Left ventricle myocardium inferior (tissue), 1 donor: ENCODE results near the gene SENP5. TPM values are rescaled to one million over a fixed set of nuclear protein-coding genes. Genes with fewer than 3 reads are reported as not detected.

Experiments
- DNase-seq: peaks from one replicate; pipeline ENCODE4 v3.0.0-alpha.2; 2020
- H3K27ac ChIP-seq: fragments of 200-600 bp; replicated peaks from 2 replicates; pipeline ENCODE4 v1.8.0; 2021
- H3K27me3 ChIP-seq: fragments of 200-600 bp; 2 replicates; pipeline ENCODE4 v1.8.0; 2021; ENCODE audit warnings: low read depth
- H3K36me3 ChIP-seq: fragments of 200-600 bp; 2 replicates; pipeline ENCODE4 v1.8.0; 2021
- H3K4me1 ChIP-seq: fragments of 200-600 bp; 2 replicates; pipeline ENCODE4 v1.8.0; 2021
- H3K4me3 ChIP-seq: fragments of 200-600 bp; 2 replicates; pipeline ENCODE4 v1.8.0; 2021; ENCODE audit warnings: mild to moderate bottlenecking, moderate library complexity
- H3K9me3 ChIP-seq: fragments of 200-600 bp; replicated peaks from 2 replicates; pipeline ENCODE4 v1.8.0; 2021
- intact Hi-C: fragments of 100-400 bp; cut with micrococcal nuclease; formaldehyde crosslinking; loops from one replicate; pipeline ENCODE4 v1.11.0; 2022
- total RNA-seq: library from RNA; stranded (reverse); fragmentation: NEBNext Ultra II Directional; extraction: Animal tissue kit (Norgen Biotek cat#: 25700); gene quantifications from one replicate; pipeline ENCODE4 v1.2.1, GENCODE V29; 2021
- TF ChIP-seq, protein P1 (sequence below): fragments of 200-600 bp; IDR thresholded peaks from 2 replicates; pipeline ENCODE4 v1.8.0; 2021; ENCODE audit warnings: antibody characterized with exemption, mild to moderate bottlenecking, borderline replicate concordance
- donor health status: DM: no; HTN: yes; CAD: no; lungs with severe emphysema.

Gene SENP5
- total RNA-seq, 1 donor from 2014 or later: 16.7 TPM

DNA sequence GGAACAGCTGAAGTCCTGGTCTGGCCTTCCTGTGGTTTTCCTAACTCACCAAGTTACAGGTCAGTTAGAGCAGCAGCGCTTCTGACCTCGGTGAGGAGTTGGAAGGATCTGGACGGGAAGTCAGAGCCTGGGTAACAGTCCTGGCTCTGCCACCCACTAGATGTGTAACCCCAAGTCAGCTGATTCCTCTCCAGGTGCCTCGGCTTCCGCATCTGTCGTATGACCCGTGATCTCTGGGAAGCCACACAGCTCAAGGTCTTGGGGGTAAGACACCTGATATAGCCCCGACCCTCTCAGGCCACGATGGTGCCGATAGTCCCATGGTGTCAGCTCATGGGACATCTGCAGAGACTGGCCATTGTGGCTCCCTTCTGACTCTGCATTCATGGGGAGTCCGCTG, 109.2 kb downstream of the SENP5 start:
- Histone ChIP-seq H3K36me3 (no peaks in the 10 kb centered on the region), H3K9me3 (no peaks in the 10 kb centered on the region), H3K4me3 (no peak overlapping the region), H3K27me3 (no peaks in the 10 kb centered on the region), H3K27ac (no peak overlapping the region), H3K4me1 (no peaks in the 10 kb centered on the region)
- TF ChIP-seq, protein P1, sequence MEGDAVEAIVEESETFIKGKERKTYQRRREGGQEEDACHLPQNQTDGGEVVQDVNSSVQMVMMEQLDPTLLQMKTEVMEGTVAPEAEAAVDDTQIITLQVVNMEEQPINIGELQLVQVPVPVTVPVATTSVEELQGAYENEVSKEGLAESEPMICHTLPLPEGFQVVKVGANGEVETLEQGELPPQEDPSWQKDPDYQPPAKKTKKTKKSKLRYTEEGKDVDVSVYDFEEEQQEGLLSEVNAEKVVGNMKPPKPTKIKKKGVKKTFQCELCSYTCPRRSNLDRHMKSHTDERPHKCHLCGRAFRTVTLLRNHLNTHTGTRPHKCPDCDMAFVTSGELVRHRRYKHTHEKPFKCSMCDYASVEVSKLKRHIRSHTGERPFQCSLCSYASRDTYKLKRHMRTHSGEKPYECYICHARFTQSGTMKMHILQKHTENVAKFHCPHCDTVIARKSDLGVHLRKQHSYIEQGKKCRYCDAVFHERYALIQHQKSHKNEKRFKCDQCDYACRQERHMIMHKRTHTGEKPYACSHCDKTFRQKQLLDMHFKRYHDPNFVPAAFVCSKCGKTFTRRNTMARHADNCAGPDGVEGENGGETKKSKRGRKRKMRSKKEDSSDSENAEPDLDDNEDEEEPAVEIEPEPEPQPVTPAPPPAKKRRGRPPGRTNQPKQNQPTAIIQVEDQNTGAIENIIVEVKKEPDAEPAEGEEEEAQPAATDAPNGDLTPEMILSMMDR: no peak
- intact Hi-C loops: no loop called here
- no peak for DNase-seq

DNA sequence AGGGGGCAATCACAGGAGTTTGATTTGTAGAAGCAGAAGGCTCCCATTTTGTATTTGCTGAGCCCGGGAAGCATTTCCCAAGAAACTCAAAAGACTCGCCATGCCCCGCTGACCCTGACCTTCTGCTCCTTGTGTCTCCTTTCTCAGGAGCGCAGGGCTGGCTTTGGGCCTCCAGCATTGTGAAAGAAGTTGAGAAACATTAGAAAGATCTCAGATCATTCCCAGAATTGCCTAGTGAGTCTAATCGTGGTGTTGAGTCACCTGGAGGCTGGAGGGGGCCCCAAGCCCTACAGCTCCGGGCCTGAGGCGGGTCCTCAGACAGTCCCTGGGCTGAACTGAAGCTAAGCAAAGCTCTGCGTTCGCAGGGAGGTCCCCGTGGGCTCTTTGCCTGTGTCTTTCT, 111.8 kb downstream of the SENP5 start:
- Histone ChIP-seq H3K9me3 (peaks cover 13% of the 10 kb centered on the region), H3K27me3 (no peaks in the 10 kb centered on the region), H3K27ac (no peak overlapping the region), H3K36me3 (no peaks in the 10 kb centered on the region), H3K4me3 (no peak overlapping the region), H3K4me1 (no peaks in the 10 kb centered on the region)
- intact Hi-C loops: no loop called here
- TF ChIP-seq, protein P1: no peak
- no peak for DNase-seq

DNA sequence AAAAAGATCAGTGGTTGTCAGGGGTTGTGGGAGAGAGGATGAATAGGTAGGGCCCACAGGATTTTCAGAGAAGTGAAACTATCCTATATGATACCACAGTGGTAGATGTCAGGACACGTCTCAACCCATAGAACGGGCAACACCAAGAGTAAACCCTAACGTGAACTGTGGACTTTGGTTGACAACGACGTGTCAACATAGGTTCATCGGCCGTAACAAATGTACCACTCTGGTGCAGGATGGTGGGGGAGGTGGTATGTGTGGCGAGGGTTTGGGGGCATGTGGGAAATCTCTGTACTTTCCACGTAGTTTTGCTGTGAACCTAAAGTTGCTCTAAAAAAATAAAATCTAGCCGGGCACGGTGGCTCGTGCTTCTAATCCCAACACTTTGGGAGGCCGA, 113.9 kb downstream of the SENP5 start:
- intact Hi-C loops: no loop called here
- TF ChIP-seq, protein P1: no peak
- no peak overlapping the region for H3K4me3 ChIP-seq
- H3K4me1 ChIP-seq: no peaks in the 10 kb centered on the region
- H3K36me3 ChIP-seq: no peaks in the 10 kb centered on the region
- H3K27ac ChIP-seq: no peak overlapping the region
- DNase-seq: no peak
- H3K9me3 ChIP-seq: peaks cover 13% of the 10 kb centered on the region
- H3K27me3 ChIP-seq: no peaks in the 10 kb centered on the region

DNA sequence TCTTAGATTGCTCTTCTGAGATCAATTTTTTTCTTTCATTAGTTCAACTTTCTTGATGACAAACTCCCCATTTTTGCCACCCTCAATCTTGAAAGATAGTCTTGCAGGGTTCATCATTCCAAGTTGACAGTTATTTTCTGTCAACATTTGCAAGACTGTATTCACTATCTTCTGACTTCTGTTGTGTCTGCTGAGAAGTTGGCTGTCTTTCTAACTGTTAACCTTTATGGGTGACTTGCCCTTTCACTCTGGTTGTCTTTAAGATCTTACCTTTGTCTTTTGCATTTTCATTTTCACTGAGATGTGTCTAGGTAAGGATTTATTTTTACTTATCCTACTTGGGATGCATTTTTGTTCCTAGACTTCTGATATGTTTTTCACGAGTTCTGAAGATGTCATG, 115.5 kb downstream of the SENP5 start:
- Histone ChIP-seq H3K4me3 (no peak overlapping the region), H3K27ac (no peak overlapping the region), H3K36me3 (no peaks in the 10 kb centered on the region), H3K9me3 (peaks cover 13% of the 10 kb centered on the region), H3K4me1 (no peaks in the 10 kb centered on the region), H3K27me3 (no peaks in the 10 kb centered on the region)
- no peak for DNase-seq
- TF ChIP-seq, protein P1: no peak
- intact Hi-C loops: no loop called here

Other genes starting within 250 kb of the SENP5 start
- gene NRROS, start 228.2 kb upstream of the SENP5 start, total RNA-seq: 2.4 TPM
- 1.5 TPM for gene CEP19, start 155.7 kb upstream of the SENP5 start, total RNA-seq
- 15.6 TPM for gene PIGX, start 155.5 kb upstream of the SENP5 start, total RNA-seq
- gene PAK2, start 128.1 kb upstream of the SENP5 start, total RNA-seq: 45.7 TPM
- gene NCBP2, start 74.6 kb downstream of the SENP5 start, total RNA-seq: 36.9 TPM
- gene PIGZ, start 100.9 kb downstream of the SENP5 start, total RNA-seq: 3.7 TPM
- gene MELTF, start 161.9 kb downstream of the SENP5 start, total RNA-seq: 9.6 TPM